Right hindlimb (tissue), 1 donor: ENCODE data around the gene PIGK.
A peak's percentile ranks its signal among the peaks of the same experiment; 100 is the strongest.
"Not testable (repeated sequence)": the region's sequence is repeated elsewhere in the genome, so short reads cannot be mapped to it uniquely, and the experiment has no call there.

ENCODE experiments used
- DNase-seq: peaks from one replicate; pipeline ENCODE4 v3.0.0-alpha.2; 2018

The PIGK gene

DNA sequence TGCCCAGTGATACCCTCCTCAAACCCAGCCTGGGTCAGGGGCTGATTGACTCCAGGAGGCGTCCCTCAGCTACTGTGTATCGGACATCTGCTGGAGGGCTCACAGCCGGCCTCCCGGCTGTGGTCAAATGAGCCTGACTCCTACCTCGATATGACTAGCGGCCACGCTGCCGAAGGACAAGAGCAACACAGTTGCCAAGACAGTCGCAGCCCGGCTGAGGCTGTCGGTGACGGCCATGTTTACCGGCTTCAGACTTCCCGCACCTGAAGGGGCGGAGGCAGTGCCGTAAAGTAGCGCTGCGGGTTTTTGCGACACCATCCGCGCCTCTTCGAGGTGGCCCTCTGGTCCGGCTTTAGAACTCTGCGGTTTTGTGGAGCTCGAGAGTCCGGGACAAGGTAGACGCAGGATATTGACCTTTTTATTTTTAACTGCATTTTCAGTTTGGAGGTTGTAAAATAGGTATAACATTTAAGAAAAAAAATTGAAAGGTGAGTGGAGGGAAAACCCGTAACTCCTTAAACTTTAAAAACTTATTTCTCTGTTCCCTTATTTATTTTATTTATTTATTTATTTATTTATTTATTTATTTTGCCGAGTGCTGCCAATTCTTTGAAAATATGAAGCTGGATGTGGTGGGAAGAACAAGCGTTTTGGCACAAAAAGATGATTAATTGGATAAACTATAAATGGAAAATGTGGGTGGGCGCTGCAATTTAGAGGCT lies at the start of gene PIGK:
Gene PIGK, minus strand, starts transcription at position 265 of the 722 bp plus-strand sequence. Its CDS starts 28 bp downstream, at position 237.
- DNase-seq: peak; percentile 92

DNA sequence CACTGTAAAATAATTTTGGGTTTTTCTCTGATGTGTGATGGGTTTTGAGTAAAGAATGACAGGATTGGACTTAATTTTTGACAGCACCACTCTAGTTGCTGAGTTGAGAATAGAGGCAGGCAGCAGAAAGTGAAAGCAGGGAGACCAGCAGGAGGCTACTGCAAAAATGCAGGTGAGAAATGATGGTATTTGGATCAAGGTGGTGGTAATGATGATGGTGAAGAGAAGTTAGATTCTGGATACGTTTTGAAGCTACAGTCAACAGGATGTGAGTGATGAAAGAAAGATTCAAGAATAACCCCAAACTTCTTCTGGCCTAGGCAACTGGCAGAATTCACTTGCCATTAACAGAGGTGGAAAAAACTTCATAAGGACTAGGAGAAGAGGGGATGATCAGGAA lies 47.8 kb upstream of the PIGK start:
- no peak for DNase-seq

DNA sequence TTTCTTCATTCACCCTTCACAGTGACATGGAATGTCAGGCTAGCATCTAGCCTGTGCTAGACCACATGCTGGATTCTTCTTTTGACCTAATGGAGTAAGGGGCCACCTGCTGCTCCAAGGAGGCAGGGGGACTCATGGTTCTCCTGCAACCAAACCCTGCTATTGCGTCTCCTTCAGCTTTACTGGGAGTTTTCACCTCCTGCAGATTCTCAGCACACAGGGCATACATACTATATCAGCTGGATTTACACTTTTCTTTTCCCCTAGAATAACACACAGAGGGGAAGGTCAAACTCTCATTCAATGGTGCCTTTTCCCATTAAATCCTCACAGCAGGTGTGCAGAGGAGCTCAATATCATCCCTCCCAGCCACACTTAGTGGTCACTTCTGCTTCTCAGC lies 46.0 kb upstream of the PIGK start:
- no peak for DNase-seq

DNA sequence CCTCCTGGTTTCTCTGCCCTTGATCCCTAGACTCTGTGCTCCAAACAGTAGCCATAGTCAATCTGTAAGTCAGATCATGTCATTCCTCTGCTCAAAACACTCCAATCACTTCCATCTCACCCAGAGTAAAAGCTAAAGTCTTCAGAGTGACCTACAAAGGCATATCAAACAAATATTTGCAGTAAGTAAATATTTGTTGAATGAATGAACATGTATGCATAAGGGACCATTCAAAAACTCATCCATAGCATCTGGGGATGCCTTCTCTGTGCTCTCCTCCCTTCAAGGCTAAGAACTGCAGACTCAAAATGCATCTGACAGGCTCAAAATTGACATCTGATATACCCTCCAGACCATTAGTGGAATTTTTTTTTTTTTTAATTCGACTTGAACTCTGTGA lies 44.5 kb upstream of the PIGK start:
- DNase-seq: no peak

DNA sequence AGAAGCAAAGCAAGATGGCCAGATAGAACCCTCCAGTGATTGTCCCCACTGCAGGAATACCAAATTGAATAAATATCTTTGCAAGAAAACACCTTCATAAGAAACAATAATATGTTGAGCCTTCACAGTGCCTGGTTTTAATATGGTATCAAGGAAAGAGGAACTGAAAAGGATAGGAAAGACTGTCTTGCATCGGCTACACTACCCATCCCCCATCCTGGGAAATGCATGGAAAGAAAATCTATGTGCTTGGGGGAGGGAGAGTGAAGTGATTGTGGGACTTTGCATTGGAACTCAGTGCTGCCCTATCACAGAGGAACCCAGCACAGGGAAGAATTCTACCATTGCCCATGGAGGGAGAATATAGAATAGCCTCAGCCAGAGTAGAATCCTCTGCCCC lies 34.0 kb upstream of the PIGK start:
- DNase-seq: no peak

DNA sequence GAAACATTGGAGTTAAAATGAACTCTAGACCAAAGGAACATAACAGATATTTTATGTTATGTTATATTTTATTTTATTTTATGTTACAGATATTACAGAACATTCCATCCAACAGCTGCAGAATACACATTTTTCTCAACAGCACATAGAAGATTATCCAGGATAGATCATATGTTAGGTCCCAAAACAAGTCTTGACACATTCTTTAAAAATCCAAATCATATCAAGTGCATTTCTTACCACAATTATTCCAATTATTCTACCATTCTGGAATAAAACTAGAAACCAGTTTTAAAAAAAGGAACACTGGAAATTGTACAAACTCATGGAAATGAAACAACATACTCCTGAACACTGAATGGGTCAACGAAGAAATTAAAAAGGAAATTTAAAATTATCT lies 30.9 kb upstream of the PIGK start:
- DNase-seq: no peak

DNA sequence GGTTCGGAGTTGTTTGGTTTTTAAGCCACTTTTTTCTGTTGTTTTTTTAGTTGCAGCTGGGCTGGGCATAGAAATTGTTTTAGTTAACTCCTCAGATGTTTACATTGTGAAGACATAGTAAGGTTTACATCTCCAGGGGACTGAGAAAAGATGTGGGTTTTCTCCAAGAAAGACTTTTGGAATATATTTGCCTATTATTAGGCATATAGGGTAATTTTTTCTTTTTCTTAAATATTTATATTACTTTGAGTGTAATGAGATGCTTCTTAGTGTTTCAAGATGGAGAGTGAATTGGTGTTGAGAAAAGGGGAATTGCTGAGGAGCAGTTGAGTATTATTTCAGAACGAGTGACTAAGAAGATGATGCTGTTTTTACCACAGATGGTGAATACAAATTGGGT lies 26.6 kb upstream of the PIGK start:
- DNase-seq: no peak

DNA sequence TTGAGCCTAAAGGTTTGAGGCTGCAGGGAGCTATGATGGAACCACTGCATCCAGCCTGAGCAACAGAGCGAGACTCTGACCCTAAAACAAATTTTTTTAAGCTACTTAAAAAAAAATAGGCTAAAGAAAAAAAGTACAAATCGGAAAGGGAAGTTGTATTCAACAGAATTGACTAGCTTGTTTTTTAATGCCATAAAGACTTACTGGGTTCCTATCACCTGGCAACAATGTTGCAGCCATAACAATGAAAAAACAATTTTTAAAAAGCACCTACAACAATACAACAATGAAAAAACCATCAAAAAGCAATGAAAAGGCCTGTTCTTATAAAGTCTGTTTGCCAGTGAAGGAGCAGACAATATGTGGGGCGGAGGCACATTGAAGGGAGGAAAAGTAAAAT lies 20.1 kb upstream of the PIGK start:
- no peak for DNase-seq

DNA sequence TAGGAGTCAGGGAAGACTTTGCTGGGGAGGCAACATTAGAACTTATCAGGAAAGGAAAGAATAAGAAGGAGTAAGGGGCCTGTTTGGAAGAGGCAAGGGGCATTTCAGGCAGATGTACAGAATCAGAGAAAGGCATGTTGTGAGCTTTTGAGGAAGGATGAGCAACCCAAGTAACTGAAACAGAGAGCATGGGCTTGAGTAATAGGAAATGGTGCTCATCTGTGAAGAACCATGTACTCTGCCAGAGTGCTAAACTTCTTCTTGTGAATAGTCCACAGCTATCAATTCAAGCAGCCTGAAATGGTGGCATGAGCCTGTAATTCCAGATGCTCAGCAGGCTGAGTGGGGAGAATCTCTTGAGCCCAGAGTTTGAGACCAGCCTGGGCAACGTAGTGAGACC lies 19.2 kb upstream of the PIGK start:
- DNase-seq: no peak

DNA sequence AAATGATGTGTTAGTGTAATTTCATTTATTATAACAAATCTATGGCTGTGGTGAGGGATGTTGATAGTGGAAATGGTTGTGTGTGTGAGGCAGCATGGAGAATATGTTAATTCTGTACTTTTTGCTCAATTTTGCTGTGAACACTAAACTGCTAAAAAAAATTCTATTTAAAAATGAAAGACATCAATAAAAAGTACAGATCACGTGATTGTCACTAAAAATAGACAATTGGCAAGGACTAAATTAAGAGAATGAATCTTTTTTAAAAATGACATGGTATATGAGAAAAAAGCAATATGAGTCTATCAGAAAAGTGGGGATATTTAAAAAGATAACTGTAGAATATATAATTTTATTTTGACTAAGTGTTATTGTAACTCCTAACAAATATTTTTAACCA lies 15.7 kb upstream of the PIGK start:
- no peak for DNase-seq

DNA sequence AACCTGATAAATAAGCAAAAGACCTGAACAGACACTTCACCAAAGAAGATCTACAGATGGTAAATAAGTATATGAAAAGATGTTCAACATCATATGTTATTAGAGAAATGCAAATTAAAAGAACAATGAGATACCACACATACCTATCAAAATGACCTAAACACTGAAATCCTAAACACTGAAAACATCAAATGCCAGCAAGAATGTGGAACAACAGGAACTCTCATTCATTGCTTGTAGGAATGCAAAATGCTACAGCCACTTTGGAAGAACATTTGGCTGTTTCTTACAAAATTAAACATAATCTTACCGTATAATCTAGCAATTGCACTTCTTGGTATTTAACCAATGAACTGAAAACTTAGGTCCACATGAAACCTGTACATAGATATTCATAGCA lies 14.9 kb upstream of the PIGK start:
- no peak for DNase-seq

DNA sequence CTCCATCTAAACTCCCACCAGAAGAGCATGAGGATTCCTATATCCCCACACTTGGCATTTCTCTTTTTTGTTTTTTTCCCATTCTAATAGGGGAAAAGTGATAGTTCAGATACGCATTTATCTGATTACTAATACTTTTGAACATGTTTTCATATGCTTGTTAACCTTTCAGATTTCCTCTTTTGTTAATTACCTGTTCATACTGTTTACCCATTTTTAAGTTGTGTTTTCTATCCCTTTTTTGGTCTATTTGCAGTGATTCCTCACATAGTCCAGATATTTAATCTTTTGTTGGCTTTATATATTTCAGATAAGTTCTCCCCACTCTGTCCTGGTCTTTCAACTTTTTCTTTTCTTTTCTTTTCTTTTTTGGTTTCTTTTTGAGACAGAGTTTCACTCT lies 13.6 kb upstream of the PIGK start:
- no peak for DNase-seq

DNA sequence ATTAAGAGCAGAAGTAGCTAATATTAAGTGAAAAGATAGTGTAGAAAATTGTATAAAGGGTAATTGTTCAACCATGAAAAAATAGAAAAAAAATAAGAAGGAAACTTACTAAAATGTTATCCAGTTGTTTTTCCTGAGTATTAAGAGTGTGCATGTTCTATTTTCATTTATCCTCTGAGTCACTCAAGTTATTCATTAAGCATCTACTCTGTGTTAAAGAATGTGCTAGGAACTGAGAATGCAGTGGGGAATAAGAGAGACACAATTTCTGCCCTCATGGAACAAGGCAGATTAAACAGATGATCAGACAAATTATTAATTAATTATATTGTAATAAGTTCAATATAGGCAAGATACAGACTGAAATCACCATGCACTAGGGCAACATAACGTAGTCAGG lies 10.8 kb upstream of the PIGK start:
- DNase-seq: no peak

DNA sequence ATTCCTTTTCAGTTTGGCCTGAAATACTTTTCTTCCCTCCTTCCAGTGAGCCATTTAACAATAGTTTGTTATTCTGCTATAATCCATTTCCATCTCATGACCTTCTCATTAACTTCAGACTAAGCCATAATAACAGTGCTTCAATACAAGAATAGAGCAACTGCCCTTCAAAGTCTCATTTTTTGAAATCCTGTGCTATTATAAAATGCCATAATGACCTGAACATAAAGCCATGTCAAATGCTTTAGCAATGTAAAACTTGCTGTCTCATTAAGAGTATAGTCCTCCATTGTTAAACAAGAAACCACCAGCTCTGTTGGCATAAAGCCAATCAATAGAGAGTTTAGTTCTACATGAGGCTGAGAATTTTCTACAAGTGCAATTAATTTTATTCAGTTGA lies 9.6 kb upstream of the PIGK start:
- no peak for DNase-seq

DNA sequence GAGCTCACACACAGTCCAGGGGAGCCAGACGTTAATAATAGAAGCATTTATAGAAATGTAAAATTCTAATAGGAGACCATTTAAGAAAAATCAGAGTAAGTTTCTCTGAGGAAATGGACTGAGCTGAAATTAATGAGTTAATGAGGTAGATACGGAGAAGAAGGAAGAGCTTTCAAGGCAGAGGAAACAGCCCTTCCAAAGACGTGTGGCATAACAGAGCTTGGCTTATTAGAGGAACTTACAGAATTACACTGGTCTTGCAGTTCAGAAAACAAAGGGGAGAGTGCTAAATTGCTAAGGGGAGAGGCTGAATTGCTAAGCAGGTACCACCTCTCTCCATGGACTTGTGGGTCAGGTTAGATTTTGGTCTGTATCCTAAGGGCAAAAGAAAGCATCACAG lies 8.2 kb upstream of the PIGK start:
- DNase-seq: no peak

DNA sequence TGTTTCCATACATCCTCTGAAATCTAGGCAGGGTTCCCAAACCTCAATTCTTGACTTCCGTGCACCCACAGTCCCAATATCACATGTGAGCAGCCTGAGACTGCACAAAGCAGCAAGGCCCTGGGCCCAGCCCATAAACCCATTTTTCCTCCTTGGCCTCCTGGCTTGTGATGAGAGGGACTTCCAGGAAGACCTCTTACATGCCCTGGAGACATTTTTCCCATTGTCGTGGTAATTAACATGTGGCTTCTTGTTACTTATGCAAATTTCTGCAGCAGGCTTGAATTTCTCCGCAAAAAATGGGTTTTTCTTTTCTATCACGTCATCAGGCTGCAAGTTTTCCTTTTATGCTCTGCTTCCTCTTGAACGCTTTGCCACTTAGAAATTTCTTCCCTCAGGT lies 3.3 kb upstream of the PIGK start:
- no peak for DNase-seq

DNA sequence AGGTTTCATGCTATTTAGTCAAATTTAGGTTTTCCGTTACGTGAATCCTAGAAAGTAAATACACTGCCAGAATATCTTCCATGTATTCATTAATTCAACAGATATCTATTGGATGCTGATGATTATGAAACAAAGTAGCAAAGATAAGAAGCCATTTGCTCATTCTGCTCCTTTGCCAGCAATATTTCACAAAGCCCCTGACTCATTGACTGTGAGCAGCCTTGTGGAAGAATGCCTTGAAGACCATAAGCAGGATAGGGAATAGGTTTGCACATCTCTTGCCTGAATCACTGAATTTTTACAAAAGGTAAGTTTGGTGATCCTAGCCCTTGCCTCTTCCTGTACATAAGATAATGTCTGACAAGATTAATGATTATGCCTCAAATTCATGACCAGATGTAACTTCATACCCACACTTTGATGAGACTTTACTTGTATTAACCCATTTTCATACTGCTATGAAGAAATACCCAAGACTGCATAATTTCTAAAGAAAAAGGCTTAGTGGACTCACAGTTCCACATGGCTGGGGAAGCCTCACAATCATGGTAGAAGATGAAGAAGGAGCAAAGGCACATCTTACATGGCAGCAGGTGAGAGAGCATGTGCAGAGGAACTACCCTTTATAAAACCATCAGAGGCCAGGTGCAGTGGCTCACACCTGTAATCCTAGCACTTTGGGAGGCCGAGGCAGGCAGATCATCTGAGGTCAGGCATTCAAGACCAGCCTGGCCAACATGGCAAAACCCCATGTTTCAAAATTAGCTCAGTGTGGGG lies 1.6 kb upstream of the PIGK start:
- no peak for DNase-seq

DNA sequence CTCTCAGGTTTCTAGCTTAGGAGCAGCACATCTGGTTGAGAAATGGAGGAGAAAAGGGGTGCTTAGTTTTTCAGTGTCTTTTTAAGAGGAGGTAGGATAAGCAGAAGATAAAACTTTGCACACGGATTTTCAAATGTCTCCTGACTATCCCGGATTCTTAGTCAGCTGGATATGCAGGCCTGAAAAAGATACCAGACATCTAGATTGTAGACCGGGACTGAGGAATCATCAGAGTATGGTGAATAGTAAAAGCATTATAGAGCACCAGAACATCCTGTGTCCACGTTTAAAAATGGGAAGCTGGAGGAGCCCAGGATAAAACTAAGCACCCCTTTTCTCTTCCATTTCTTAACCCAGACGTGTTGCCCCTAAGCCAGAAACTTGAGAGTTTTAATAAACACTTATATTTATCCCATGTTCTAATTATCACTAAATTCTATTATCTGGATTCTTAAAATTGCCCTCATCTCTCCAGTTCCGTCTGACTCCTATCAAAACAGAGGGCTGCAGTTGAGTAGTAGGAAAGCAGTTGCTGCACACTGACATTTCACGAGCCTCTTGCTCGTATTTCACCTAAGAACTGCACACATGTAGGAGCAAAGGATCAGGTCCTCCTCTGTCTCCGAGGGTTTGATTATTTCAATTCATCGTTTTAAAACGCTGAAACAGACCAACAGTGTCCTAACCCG lies 609 bp downstream of the PIGK start:
- DNase-seq: no peak

DNA sequence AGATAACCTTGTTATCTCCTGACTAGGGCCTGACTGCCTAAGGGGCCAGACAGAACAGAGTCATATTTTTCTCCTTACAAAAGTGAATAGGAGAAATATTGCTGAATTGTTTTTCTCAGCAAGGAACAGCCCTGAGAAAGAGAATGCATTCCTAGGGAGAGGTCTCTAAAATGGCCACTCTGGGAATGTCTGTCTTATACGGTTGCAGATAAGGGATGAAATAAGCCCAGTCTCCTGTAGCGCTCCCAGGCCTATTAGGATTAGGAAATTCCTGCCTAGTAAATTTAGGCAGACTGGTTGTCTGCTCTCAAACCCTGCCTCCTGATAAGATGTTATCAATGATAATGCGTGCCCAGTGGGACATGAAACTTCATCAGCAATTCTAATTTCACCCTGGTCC lies 15.2 kb downstream of the PIGK start:
- DNase-seq: not testable (repeated sequence)

DNA sequence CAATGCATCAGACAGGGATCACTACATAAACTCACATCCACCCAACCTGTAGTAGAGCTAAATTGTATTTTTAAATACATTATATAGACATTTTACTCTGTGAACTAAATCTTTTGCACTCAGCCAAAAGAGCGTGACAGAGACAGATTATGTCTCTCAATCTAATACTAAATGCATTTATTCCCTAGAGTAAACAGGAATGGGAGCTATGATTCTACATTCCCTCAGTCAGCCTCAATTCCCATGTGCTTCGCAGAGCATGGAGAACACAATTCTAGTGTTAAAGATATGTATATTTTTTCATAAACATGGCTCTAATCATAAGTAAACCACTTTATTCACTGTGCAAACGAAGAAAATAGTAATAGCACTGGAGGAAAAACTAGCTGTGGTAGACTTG lies 16.5 kb downstream of the PIGK start:
- DNase-seq: no peak

DNA sequence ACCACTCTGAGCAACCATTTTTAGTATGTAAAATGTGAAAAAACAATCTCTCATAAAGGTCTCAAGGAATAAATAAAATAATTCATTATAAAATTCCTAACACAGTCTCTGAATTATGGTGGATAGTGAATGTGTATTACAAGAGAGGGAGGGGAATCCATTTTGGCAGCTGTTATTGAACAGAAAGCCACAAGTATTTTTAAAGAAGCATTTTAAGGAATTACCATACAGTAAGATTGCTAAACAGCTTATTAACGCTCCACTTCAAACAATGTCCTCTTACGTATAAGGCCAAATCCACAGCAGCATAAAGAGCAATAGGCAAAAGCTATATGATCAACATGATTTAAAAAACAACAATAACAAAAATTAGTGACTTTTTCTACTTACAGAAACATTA lies 18.4 kb downstream of the PIGK start:
- DNase-seq: no peak

DNA sequence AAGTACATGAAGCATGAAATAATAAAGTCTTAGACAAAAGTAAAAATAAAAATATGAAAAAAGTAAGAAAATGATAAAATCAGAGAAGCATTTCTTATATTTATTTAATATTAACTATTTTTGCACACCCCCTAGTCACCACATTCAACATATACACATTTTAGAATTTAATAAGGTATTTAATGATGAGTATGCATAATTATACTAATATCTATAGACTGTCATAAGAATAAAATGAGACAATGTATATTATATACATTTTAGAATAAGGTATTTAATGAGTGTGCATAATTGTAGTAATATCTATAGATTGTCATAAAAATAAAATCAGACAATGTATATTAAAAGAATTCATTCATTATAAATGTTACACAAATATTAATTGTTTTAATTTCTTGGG lies 18.9 kb downstream of the PIGK start:
- no peak for DNase-seq

DNA sequence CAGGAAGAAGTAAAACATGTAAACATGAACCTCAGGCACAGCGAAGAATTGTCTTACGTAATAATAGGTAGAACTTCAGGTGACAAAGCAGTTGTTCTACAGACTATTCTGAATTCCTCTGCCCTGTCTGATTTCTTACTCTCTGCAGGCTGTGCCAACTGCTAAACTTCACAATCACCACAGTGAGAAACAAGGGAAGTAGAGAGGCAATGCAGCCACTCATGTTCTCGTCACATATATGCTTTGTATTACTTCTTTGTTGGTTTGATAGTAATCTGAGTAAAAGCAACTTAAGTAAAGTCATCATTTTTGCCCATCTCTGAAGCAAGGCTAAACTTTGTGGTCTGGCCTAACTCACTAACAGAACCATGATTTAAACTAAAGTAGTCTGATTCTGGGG lies 21.9 kb downstream of the PIGK start:
- no peak for DNase-seq

DNA sequence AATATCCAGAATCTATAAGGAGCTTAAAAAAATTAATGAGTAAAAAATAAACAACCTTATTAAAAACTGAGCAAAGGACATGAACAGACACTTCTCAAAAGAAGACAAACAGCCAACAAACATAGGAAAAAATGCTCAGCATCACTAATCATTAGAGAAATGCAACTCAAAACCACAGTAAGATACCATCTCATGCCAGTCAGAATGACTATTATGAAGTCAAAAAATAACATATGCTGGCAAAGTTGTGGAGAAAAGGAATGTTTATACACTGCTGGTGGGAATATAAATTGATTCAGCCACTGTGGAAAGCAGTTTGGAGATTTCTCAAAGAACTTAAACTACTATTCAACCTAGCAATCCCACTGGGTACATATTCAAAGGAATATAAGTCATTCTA lies 25.3 kb downstream of the PIGK start:
- no peak for DNase-seq
